ENCODE data around the gene RIOK2. TPM values are rescaled to one million over a fixed set of nuclear protein-coding genes. Genes with fewer than 3 reads are reported as not detected.

Gene RIOK2
- total and polyA plus RNA-seq, 2 donors from 2014 or later = 18.2 to 23.3 TPM

DNA sequence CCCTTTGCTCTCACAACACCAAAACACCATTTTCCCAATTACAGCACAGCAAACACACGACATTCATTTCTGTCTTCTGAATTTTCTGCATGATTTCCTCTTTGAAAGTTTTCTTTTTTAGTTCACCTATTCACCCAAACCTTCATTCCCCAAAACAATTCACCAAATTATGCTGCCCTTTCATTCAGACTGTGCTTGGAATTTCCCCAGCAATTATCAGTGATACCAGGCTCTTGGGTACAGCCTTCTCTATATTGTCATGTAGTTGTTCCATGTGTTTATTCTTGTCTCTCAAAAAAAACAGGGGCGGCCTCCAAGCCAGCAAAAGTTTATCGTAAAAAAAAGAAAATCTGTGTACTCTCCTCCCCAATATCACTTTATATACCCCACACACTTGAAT, 31.7 kb downstream of the RIOK2 start:
- Histone ChIP-seq H3K27me3 (ENCODE audit: control insufficient read depth, insufficient read depth, low read length) (no peaks in the 10 kb centered on the region), H3K9ac (ENCODE audit: low read length in 3 of 3) (no peak overlapping the region), H3K27ac (ENCODE audit: low read depth in 2 of 2, low read length in 2 of 2) (no peak overlapping the region), H3K4me3 (ENCODE audit: low read length in 3 of 3) (no peak overlapping the region), H3K9me3 (ENCODE audit: control insufficient read depth in 2 of 3, insufficient read depth in 1 of 3, low read length in 3 of 3) (no peaks in the 10 kb centered on the region), H3K36me3 (ENCODE audit: control insufficient read depth in 2 of 3, insufficient read depth in 3 of 3, low read length in 3 of 3) (no peaks in the 10 kb centered on the region), H3K4me1 (ENCODE audit: control insufficient read depth in 2 of 3, insufficient read depth in 2 of 3, low read depth in 1 of 3, low read length in 3 of 3) (no peaks in the 10 kb centered on the region)
- FAIRE-seq (no peak), DNase-seq (no peak)
- intact Hi-C loops (cut with DNase I) = no loop called here
- TF ChIP-seq, protein P1, sequence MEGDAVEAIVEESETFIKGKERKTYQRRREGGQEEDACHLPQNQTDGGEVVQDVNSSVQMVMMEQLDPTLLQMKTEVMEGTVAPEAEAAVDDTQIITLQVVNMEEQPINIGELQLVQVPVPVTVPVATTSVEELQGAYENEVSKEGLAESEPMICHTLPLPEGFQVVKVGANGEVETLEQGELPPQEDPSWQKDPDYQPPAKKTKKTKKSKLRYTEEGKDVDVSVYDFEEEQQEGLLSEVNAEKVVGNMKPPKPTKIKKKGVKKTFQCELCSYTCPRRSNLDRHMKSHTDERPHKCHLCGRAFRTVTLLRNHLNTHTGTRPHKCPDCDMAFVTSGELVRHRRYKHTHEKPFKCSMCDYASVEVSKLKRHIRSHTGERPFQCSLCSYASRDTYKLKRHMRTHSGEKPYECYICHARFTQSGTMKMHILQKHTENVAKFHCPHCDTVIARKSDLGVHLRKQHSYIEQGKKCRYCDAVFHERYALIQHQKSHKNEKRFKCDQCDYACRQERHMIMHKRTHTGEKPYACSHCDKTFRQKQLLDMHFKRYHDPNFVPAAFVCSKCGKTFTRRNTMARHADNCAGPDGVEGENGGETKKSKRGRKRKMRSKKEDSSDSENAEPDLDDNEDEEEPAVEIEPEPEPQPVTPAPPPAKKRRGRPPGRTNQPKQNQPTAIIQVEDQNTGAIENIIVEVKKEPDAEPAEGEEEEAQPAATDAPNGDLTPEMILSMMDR (IDR thresholded peaks at IDR 0.05; ENCODE audit: borderline replicate concordance, extremely low read depth, insufficient read depth) = no peak

DNA sequence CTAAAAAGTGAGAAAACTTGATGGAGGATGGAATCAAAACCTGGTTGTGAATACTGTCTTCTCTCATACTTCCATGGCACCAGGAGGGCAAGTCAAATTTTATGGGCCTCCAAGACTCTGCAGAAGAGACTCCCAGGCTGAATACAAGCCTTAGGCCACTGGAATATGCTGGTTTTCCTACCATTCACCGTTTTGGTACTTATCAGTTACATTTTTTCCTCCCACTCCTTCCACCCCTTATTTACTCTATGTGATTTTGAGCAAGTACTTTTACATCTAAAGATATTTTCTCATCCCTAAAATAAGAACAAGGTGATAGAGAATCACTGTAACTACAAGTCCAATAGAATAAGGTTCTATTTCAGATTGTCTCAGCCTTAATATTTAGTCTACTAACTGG, 32.6 kb downstream of the RIOK2 start:
- H3K27ac ChIP-seq (ENCODE audit: low read depth in 2 of 2, low read length in 2 of 2) = no peak overlapping the region
- H3K9ac ChIP-seq (ENCODE audit: low read length in 3 of 3) = no peak overlapping the region
- FAIRE-seq (no peak), DNase-seq (no peak)
- H3K36me3 ChIP-seq (ENCODE audit: control insufficient read depth in 2 of 3, insufficient read depth in 3 of 3, low read length in 3 of 3) = no peaks in the 10 kb centered on the region
- intact Hi-C loops (cut with DNase I) = no loop called here
- H3K4me3 ChIP-seq (ENCODE audit: low read length in 3 of 3) = no peak overlapping the region
- H3K27me3 ChIP-seq (ENCODE audit: control insufficient read depth, insufficient read depth, low read length) = no peaks in the 10 kb centered on the region
- TF ChIP-seq, protein P1 (IDR thresholded peaks at IDR 0.05; ENCODE audit: borderline replicate concordance, extremely low read depth, insufficient read depth) = no peak
- H3K9me3 ChIP-seq (ENCODE audit: control insufficient read depth in 2 of 3, insufficient read depth in 1 of 3, low read length in 3 of 3) = no peaks in the 10 kb centered on the region
- H3K4me1 ChIP-seq (ENCODE audit: control insufficient read depth in 2 of 3, insufficient read depth in 2 of 3, low read depth in 1 of 3, low read length in 3 of 3) = no peaks in the 10 kb centered on the region

DNA sequence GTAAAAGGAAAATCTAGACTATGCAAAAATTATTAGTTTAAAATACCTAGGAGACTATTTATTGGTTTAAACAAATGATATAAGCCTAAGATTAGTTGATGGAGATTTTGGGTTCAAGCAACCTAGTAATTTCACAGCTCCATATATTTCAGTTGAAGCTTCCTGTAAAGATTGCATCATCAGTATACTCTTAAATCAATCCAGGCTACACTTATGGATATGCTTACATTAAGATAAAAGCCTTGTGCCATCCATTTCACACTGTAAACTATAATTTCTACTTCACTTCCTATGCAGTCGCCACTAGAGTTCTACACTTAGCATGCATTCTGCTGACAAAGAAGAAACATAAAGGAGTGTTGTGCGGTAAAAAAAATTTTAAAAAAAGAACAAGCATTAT, 33.3 kb downstream of the RIOK2 start:
- H3K4me3 ChIP-seq (ENCODE audit: low read length in 3 of 3) = no peak overlapping the region
- H3K27me3 ChIP-seq (ENCODE audit: control insufficient read depth, insufficient read depth, low read length) = no peaks in the 10 kb centered on the region
- DNase-seq = no peak
- intact Hi-C loops (cut with DNase I) = no loop called here
- TF ChIP-seq, protein P1 (IDR thresholded peaks at IDR 0.05; ENCODE audit: borderline replicate concordance, extremely low read depth, insufficient read depth) = no peak
- H3K4me1 ChIP-seq (ENCODE audit: control insufficient read depth in 2 of 3, insufficient read depth in 2 of 3, low read depth in 1 of 3, low read length in 3 of 3) = no peaks in the 10 kb centered on the region
- H3K9ac ChIP-seq (ENCODE audit: low read length in 3 of 3) = no peak overlapping the region
- no peak for FAIRE-seq
- H3K9me3 ChIP-seq (ENCODE audit: control insufficient read depth in 2 of 3, insufficient read depth in 1 of 3, low read length in 3 of 3) = no peaks in the 10 kb centered on the region
- no peak overlapping the region for H3K27ac ChIP-seq (ENCODE audit: low read depth in 2 of 2, low read length in 2 of 2)
- H3K36me3 ChIP-seq (ENCODE audit: control insufficient read depth in 2 of 3, insufficient read depth in 3 of 3, low read length in 3 of 3) = no peaks in the 10 kb centered on the region

DNA sequence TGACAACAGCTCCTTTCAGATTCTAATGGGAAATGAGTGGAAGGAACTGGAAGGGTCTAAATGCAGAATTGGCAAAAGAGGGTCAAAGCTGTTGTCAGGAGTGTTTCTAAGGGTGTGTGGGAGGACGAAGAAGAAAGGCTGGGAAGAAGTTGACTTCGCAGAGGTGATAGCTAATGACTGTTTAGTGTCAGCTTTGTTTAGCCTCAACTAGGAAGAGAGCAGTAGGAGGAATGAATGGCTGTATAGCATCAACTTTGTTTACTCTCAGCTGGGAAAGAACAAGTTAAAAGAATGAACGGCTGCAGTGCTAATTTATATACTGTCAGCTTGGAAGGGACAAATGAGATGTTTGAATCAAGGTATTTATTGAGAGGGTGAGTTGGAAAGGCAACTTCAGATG, 34.8 kb downstream of the RIOK2 start:
- H3K4me1 ChIP-seq (ENCODE audit: control insufficient read depth in 2 of 3, insufficient read depth in 2 of 3, low read depth in 1 of 3, low read length in 3 of 3) = no peaks in the 10 kb centered on the region
- TF ChIP-seq, protein P1 (IDR thresholded peaks at IDR 0.05; ENCODE audit: borderline replicate concordance, extremely low read depth, insufficient read depth) = no peak
- H3K9ac ChIP-seq (ENCODE audit: low read length in 3 of 3) = no peak overlapping the region
- DNase-seq (no peak), FAIRE-seq (no peak)
- H3K27ac ChIP-seq (ENCODE audit: low read depth in 2 of 2, low read length in 2 of 2) = no peak overlapping the region
- H3K36me3 ChIP-seq (ENCODE audit: control insufficient read depth in 2 of 3, insufficient read depth in 3 of 3, low read length in 3 of 3) = no peaks in the 10 kb centered on the region
- no peaks in the 10 kb centered on the region for H3K9me3 ChIP-seq (ENCODE audit: control insufficient read depth in 2 of 3, insufficient read depth in 1 of 3, low read length in 3 of 3)
- no peaks in the 10 kb centered on the region for H3K27me3 ChIP-seq (ENCODE audit: control insufficient read depth, insufficient read depth, low read length)
- H3K4me3 ChIP-seq (ENCODE audit: low read length in 3 of 3) = no peak overlapping the region
- intact Hi-C loops (cut with DNase I) = no loop called here

Measured in kidney (tissue), 14 donors.